ENCODE measurements around the gene DDX42. TPM values are rescaled to one million over a fixed set of nuclear protein-coding genes. Genes with fewer than 3 reads are reported as not detected.

The DDX42 gene
- total RNA-seq, 1 donor from 2014 or later: 197 TPM

DNA sequence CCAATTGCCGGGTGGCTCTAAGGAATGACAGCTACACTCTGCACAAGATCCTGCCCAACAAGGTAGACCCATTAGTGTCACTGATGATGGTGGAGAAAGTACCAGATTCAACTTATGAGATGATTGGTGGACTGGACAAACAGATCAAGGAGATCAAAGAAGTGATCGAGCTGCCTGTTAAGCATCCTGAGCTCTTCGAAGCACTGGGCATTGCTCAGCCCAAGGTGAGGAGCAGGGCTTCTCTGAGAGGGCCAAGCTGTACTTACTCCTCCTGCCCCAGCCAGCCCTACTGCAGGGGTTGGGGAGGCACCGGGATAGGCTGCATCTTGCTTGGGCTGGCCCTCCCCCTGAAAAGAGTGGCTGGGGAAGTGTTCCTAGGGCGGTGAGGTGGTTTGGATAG lies 56.3 kb downstream of the DDX42 start:
- H3K27ac Mint-ChIP-seq: no peak overlapping the region
- no peak overlapping the region for H3K4me3 Mint-ChIP-seq
- H3K27me3 Mint-ChIP-seq (ENCODE audit: low read depth): no peaks in the 10 kb centered on the region
- no peak for DNase-seq (ENCODE audit: low spot score in 2 of 2, unreplicated experiment in 2 of 2)
- peaks cover 23% of the 10 kb centered on the region for H3K4me1 Mint-ChIP-seq
- H3K9me3 Mint-ChIP-seq: no peaks in the 10 kb centered on the region
- H3K36me3 Mint-ChIP-seq: peaks cover 25% of the 10 kb centered on the region
- TF ChIP-seq, protein P1, sequence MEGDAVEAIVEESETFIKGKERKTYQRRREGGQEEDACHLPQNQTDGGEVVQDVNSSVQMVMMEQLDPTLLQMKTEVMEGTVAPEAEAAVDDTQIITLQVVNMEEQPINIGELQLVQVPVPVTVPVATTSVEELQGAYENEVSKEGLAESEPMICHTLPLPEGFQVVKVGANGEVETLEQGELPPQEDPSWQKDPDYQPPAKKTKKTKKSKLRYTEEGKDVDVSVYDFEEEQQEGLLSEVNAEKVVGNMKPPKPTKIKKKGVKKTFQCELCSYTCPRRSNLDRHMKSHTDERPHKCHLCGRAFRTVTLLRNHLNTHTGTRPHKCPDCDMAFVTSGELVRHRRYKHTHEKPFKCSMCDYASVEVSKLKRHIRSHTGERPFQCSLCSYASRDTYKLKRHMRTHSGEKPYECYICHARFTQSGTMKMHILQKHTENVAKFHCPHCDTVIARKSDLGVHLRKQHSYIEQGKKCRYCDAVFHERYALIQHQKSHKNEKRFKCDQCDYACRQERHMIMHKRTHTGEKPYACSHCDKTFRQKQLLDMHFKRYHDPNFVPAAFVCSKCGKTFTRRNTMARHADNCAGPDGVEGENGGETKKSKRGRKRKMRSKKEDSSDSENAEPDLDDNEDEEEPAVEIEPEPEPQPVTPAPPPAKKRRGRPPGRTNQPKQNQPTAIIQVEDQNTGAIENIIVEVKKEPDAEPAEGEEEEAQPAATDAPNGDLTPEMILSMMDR (IDR thresholded peaks at IDR 0.05; ENCODE audit: unreplicated experiment): no peak

DNA sequence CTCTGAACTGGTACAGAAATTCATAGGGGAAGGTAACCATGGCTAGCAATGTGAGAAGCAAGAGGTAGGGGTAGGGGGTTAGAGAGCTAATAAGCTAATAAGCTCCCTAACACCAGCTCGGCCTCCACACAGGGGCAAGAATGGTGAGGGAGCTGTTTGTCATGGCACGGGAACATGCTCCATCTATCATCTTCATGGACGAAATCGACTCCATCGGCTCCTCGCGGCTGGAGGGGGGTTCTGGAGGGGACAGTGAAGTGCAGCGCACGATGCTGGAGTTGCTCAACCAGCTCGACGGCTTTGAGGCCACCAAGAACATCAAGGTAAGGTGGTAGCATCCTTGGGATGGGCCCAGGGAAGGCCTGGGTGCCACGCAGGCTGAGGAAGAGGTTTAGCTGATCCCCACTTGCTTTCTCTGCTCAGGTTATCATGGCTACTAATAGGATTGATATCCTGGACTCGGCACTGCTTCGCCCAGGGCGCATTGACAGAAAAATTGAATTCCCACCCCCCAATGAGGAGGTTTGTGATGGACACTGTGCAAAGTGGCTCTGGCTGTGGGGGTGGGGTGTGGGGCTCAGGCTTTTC lies 57.0 kb downstream of the DDX42 start:
- Mint-ChIP-seq H3K27ac (peak overlapping the region; percentile 52), H3K4me1 (peaks cover 16% of the 10 kb centered on the region), H3K9me3 (no peaks in the 10 kb centered on the region), H3K36me3 (peaks cover 25% of the 10 kb centered on the region), H3K4me3 (no peak overlapping the region), H3K27me3 (ENCODE audit: low read depth) (no peaks in the 10 kb centered on the region)
- DNase-seq (ENCODE audit: low spot score in 2 of 2, unreplicated experiment in 2 of 2): no peak
- TF ChIP-seq, protein P1 (IDR thresholded peaks at IDR 0.05; ENCODE audit: unreplicated experiment): no peak

- H3K4me3 Mint-ChIP-seq: no peak overlapping the region
- H3K27me3 Mint-ChIP-seq (ENCODE audit: low read depth): no peaks in the 10 kb centered on the region
- H3K27ac Mint-ChIP-seq: no peak overlapping the region
- TF ChIP-seq, protein P1 (IDR thresholded peaks at IDR 0.05; ENCODE audit: unreplicated experiment): no peak
- peaks cover 25% of the 10 kb centered on the region for H3K36me3 Mint-ChIP-seq
- no peak for DNase-seq (ENCODE audit: low spot score in 2 of 2, unreplicated experiment in 2 of 2)
- H3K4me1 Mint-ChIP-seq: peaks cover 11% of the 10 kb centered on the region
- H3K9me3 Mint-ChIP-seq: no peaks in the 10 kb centered on the region
Measured at GRCh38 chr17:63831505-63831904, 57.5 kb downstream of the DDX42 start.

DNA sequence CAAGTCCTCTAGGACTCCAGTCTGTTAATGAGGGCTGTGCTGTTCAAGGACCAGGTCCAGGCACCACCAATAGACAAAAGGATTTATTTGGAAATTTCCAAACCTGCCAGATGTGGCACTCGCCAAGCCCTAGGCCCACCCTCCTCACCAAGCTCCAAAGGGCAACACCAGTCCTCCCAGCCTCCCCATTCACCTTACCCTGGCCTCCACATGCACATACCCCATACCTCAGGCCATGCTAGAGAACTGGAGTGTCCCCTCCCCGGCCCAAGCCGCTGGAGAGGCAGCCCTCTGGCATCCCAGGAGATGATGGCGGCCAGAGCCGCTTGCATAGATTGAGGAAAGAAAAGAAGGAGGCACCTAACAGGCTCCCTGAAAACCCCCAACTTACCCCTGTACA lies 58.0 kb downstream of the DDX42 start:
- Mint-ChIP-seq H3K36me3 (peaks cover 25% of the 10 kb centered on the region), H3K4me1 (peaks cover 11% of the 10 kb centered on the region), H3K27me3 (ENCODE audit: low read depth) (no peaks in the 10 kb centered on the region), H3K4me3 (no peak overlapping the region), H3K9me3 (no peaks in the 10 kb centered on the region), H3K27ac (no peak overlapping the region)
- TF ChIP-seq, protein P1 (IDR thresholded peaks at IDR 0.05; ENCODE audit: unreplicated experiment): no peak
- DNase-seq (ENCODE audit: low spot score in 2 of 2, unreplicated experiment in 2 of 2): no peak

DNA sequence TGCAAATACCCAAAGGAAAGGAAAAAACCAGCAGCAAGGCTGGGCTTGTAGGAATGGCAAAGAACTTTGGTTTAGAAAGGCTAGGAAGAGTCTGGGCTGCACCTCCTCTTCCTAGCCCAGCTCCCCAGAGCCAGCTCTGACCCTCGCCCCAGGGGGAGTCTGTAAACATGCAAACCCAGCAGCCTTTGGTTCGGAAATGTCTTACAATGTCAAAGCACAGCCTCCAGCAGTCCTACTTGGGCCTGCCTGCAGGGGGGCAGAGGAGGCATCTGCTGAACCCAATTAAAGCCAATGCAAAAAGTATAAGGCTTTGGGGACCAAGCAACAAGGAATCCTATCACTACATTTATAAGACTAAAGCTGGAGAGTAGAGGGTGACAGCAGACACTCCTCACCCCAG lies 58.5 kb downstream of the DDX42 start:
- DNase-seq (ENCODE audit: low spot score in 2 of 2, unreplicated experiment in 2 of 2): no peak
- H3K4me1 Mint-ChIP-seq: peaks cover 11% of the 10 kb centered on the region
- no peaks in the 10 kb centered on the region for H3K27me3 Mint-ChIP-seq (ENCODE audit: low read depth)
- peak overlapping the region; percentile 34 for H3K27ac Mint-ChIP-seq
- TF ChIP-seq, protein P1 (IDR thresholded peaks at IDR 0.05; ENCODE audit: unreplicated experiment): no peak
- no peaks in the 10 kb centered on the region for H3K9me3 Mint-ChIP-seq
- peaks cover 25% of the 10 kb centered on the region for H3K36me3 Mint-ChIP-seq
- no peak overlapping the region for H3K4me3 Mint-ChIP-seq

Data from mesothelial cell of epicardium (in vitro differentiated cells).